ENCODE results near the gene OR4K17. TPM values are rescaled to one million over a fixed set of nuclear protein-coding genes. Genes with fewer than 3 reads are reported as not detected.
"Not testable (repeated sequence)": the region's sequence is repeated elsewhere in the genome, so short reads cannot be mapped to it uniquely, and the experiment has no call there.

Gene OR4K17
- total and polyA plus RNA-seq, 2 experiments from 2014 or later: not detected

GRCh38 chr14:20144820-20145219 is 34.3 kb downstream of the OR4K17 start:
- H3K9ac ChIP-seq: no peak overlapping the region
- no peaks in the 10 kb centered on the region for H4K20me1 ChIP-seq (ENCODE audit: insufficient read depth)
- TF ChIP-seq EZH2 (IDR thresholded peaks at IDR 0.05; ENCODE audit: insufficient read depth, poor library complexity, severe bottlenecking) (no peak), EZH2phosphoT487 (IDR thresholded peaks at IDR 0.05; ENCODE audit: insufficient read depth, low read depth) (no peak)
- no peaks in the 10 kb centered on the region for H3K9me3 ChIP-seq (ENCODE audit: low read depth)
- H3K4me2 ChIP-seq (ENCODE audit: unreplicated experiment): no peak overlapping the region
- H3K4me3 ChIP-seq: no peak overlapping the region
- H3K4me1 ChIP-seq (ENCODE audit: insufficient read depth): no peaks in the 10 kb centered on the region
- no peak overlapping the region for H3K27ac ChIP-seq
- no peaks in the 10 kb centered on the region for H3K36me3 ChIP-seq (ENCODE audit: low read depth)
- H3K9me2 ChIP-seq (ENCODE audit: insufficient read depth): no peaks in the 10 kb centered on the region
- in situ Hi-C loops (cut with MboI): no loop called here
- DNase-seq: no peak
- no peaks in the 10 kb centered on the region for H3F3A ChIP-seq (ENCODE audit: insufficient read depth)
- no peak overlapping the region; the same call in 1 of the 2 replicates for H2AFZ ChIP-seq
- WGBS, 2 experiments (ENCODE audit: low coverage in 1 of 2, low lambda C conversion rate in 2 of 2, missing lambda C conversion rate in 2 of 2): 3 to 4% methylated on average over 1 of the region's 1 CpG
- no peaks in the 10 kb centered on the region for H3K27me3 ChIP-seq (replicated peaks; ENCODE audit: insufficient read depth)
- H3K79me2 ChIP-seq (ENCODE audit: insufficient read depth): no peaks in the 10 kb centered on the region

GRCh38 chr14:20164462-20164861 is 53.9 kb downstream of the OR4K17 start:
- Histone ChIP-seq H3K79me2 (ENCODE audit: insufficient read depth) (no peaks in the 10 kb centered on the region), H3K9ac (no peak overlapping the region), H3K4me2 (ENCODE audit: unreplicated experiment) (no peak overlapping the region), H3K4me1 (ENCODE audit: insufficient read depth) (no peaks in the 10 kb centered on the region), H3K9me2 (ENCODE audit: insufficient read depth) (no peaks in the 10 kb centered on the region), H3K27me3 (replicated peaks; ENCODE audit: insufficient read depth) (no peaks in the 10 kb centered on the region), H3K27ac (no peak overlapping the region), H4K20me1 (ENCODE audit: insufficient read depth) (no peaks in the 10 kb centered on the region), H3K9me3 (ENCODE audit: low read depth) (no peaks in the 10 kb centered on the region), H2AFZ (no peak overlapping the region), H3K4me3 (no peak overlapping the region), H3F3A (ENCODE audit: insufficient read depth) (no peaks in the 10 kb centered on the region), H3K36me3 (ENCODE audit: low read depth) (no peaks in the 10 kb centered on the region)
- in situ Hi-C loops (cut with MboI): no loop called here
- TF ChIP-seq EZH2phosphoT487 (IDR thresholded peaks at IDR 0.05; ENCODE audit: insufficient read depth, low read depth) (no peak), EZH2 (IDR thresholded peaks at IDR 0.05; ENCODE audit: insufficient read depth, poor library complexity, severe bottlenecking) (no peak)
- DNase-seq: no peak

- Histone ChIP-seq H3K9ac (no peak overlapping the region), H3K9me2 (ENCODE audit: insufficient read depth) (no peaks in the 10 kb centered on the region), H3K4me3 (no peak overlapping the region), H3F3A (ENCODE audit: insufficient read depth) (no peaks in the 10 kb centered on the region), H3K36me3 (ENCODE audit: low read depth) (no peaks in the 10 kb centered on the region), H3K4me1 (ENCODE audit: insufficient read depth) (no peaks in the 10 kb centered on the region), H3K27ac (no peak overlapping the region), H3K79me2 (ENCODE audit: insufficient read depth) (no peaks in the 10 kb centered on the region), H4K20me1 (ENCODE audit: insufficient read depth) (no peaks in the 10 kb centered on the region), H2AFZ (no peak overlapping the region), H3K4me2 (ENCODE audit: unreplicated experiment) (no peak overlapping the region), H3K27me3 (replicated peaks; ENCODE audit: insufficient read depth) (no peaks in the 10 kb centered on the region), H3K9me3 (ENCODE audit: low read depth) (no peaks in the 10 kb centered on the region)
- TF ChIP-seq EZH2phosphoT487 (IDR thresholded peaks at IDR 0.05; ENCODE audit: insufficient read depth, low read depth) (no peak), EZH2 (IDR thresholded peaks at IDR 0.05; ENCODE audit: insufficient read depth, poor library complexity, severe bottlenecking) (no peak)
- in situ Hi-C loops (cut with MboI): no loop called here
- DNase-seq: no peak
These were observed 56.6 kb downstream of the OR4K17 start for GRCh38 chr14:20167091-20167490.

GRCh38 chr14:20169852-20170251 is 59.3 kb downstream of the OR4K17 start:
- H3K4me1 ChIP-seq (ENCODE audit: insufficient read depth); H3K4me2 ChIP-seq (ENCODE audit: unreplicated experiment); H2AFZ ChIP-seq; H3F3A ChIP-seq (ENCODE audit: insufficient read depth); H3K27me3 ChIP-seq (replicated peaks; ENCODE audit: insufficient read depth); in situ Hi-C loops (cut with MboI); H3K4me3 ChIP-seq; H3K79me2 ChIP-seq (ENCODE audit: insufficient read depth); H3K27ac ChIP-seq; H4K20me1 ChIP-seq (ENCODE audit: insufficient read depth); H3K9ac ChIP-seq; H3K36me3 ChIP-seq (ENCODE audit: low read depth); H3K9me3 ChIP-seq (ENCODE audit: low read depth); H3K9me2 ChIP-seq (ENCODE audit: insufficient read depth): not testable (repeated sequence)
- DNase-seq: peak; percentile 66

Small RNAs within 50 kb of the gene (small RNA-seq; reads per million reads assigned to genes)
- not detected for gene RNA5SP380 (ENCODE audit: low read depth, low replicate concordance)

Other genes starting within 250 kb of the OR4K17 start
- gene OR4K2, start 235.6 kb upstream of the OR4K17 start, total RNA-seq (2014; rRNA removed; shearing (Covaris generic)): not detected in 2 replicates
- not detected in 2 replicates for gene OR4K2, start 235.6 kb upstream of the OR4K17 start, polyA plus RNA-seq (2016; fragmentation: Nextera tagmentation; extraction: Ambion mirVana)
- gene OR4K5, start 190.1 kb upstream of the OR4K17 start, total RNA-seq (2014; rRNA removed; shearing (Covaris generic)): not detected in 2 replicates
- not detected in 2 replicates for gene OR4K5, start 190.1 kb upstream of the OR4K17 start, polyA plus RNA-seq (2016; fragmentation: Nextera tagmentation; extraction: Ambion mirVana)
- gene OR4K1, start 179.8 kb upstream of the OR4K17 start, total RNA-seq (2014; rRNA removed; shearing (Covaris generic)): not detected in 2 replicates
- not detected in 2 replicates for gene OR4K1, start 179.8 kb upstream of the OR4K17 start, polyA plus RNA-seq (2016; fragmentation: Nextera tagmentation; extraction: Ambion mirVana)
- not detected in 2 replicates for gene OR4K15, start 135.1 kb upstream of the OR4K17 start, total RNA-seq (2014; rRNA removed; shearing (Covaris generic))
- gene OR4K15, start 135.1 kb upstream of the OR4K17 start, polyA plus RNA-seq (2016; fragmentation: Nextera tagmentation; extraction: Ambion mirVana): not detected in 2 replicates
- not detected in 2 replicates for gene OR4Q2, start 108.6 kb upstream of the OR4K17 start, total RNA-seq (2014; rRNA removed; shearing (Covaris generic))
- not detected in 2 replicates for gene OR4Q2, start 108.6 kb upstream of the OR4K17 start, polyA plus RNA-seq (2016; fragmentation: Nextera tagmentation; extraction: Ambion mirVana)
- gene OR4K14, start 91.4 kb upstream of the OR4K17 start, total RNA-seq (2014; rRNA removed; shearing (Covaris generic)): not detected in 2 replicates
- gene OR4K14, start 91.4 kb upstream of the OR4K17 start, polyA plus RNA-seq (2016; fragmentation: Nextera tagmentation; extraction: Ambion mirVana): not detected in 2 replicates
- gene OR4K13, start 74.7 kb upstream of the OR4K17 start, total RNA-seq (2014; rRNA removed; shearing (Covaris generic)): not detected in 2 replicates
- not detected in 2 replicates for gene OR4K13, start 74.7 kb upstream of the OR4K17 start, polyA plus RNA-seq (2016; fragmentation: Nextera tagmentation; extraction: Ambion mirVana)
- gene OR4L1, start 50.7 kb upstream of the OR4K17 start, total RNA-seq (2014; rRNA removed; shearing (Covaris generic)): not detected in 2 replicates
- gene OR4L1, start 50.7 kb upstream of the OR4K17 start, polyA plus RNA-seq (2016; fragmentation: Nextera tagmentation; extraction: Ambion mirVana): not detected in 2 replicates
- not detected in 2 replicates for gene OR4N5, start 28.1 kb downstream of the OR4K17 start, total RNA-seq (2014; rRNA removed; shearing (Covaris generic))
- not detected in 2 replicates for gene OR4N5, start 28.1 kb downstream of the OR4K17 start, polyA plus RNA-seq (2016; fragmentation: Nextera tagmentation; extraction: Ambion mirVana)
- gene OR11G2, start 80.2 kb downstream of the OR4K17 start, total RNA-seq (2014; rRNA removed; shearing (Covaris generic)): not detected in 2 replicates
- gene OR11G2, start 80.2 kb downstream of the OR4K17 start, polyA plus RNA-seq (2016; fragmentation: Nextera tagmentation; extraction: Ambion mirVana): not detected in 2 replicates
- not detected in 2 replicates for gene OR11H6, start 113.0 kb downstream of the OR4K17 start, total RNA-seq (2014; rRNA removed; shearing (Covaris generic))
- gene OR11H6, start 113.0 kb downstream of the OR4K17 start, polyA plus RNA-seq (2016; fragmentation: Nextera tagmentation; extraction: Ambion mirVana): not detected in 2 replicates
- not detected in 2 replicates for gene OR11H7, start 118.2 kb downstream of the OR4K17 start, total RNA-seq (2014; rRNA removed; shearing (Covaris generic))
- not detected in 2 replicates for gene OR11H7, start 118.2 kb downstream of the OR4K17 start, polyA plus RNA-seq (2016; fragmentation: Nextera tagmentation; extraction: Ambion mirVana)
- gene OR11H4, start 128.5 kb downstream of the OR4K17 start, total RNA-seq (2014; rRNA removed; shearing (Covaris generic)): not detected in 2 replicates
- not detected in 2 replicates for gene OR11H4, start 128.5 kb downstream of the OR4K17 start, polyA plus RNA-seq (2016; fragmentation: Nextera tagmentation; extraction: Ambion mirVana)
- gene TTC5, start 195.2 kb downstream of the OR4K17 start, total RNA-seq (2014; rRNA removed; shearing (Covaris generic)): 11.7 and 18.5 TPM in 2 replicates
- gene TTC5, start 195.2 kb downstream of the OR4K17 start, polyA plus RNA-seq (2016; fragmentation: Nextera tagmentation; extraction: Ambion mirVana): 14.7 and 16.2 TPM in 2 replicates
- gene CCNB1IP1, start 222.5 kb downstream of the OR4K17 start, total RNA-seq (2014; rRNA removed; shearing (Covaris generic)): 52.0 and 55.8 TPM in 2 replicates
- 12.4 and 13.5 TPM in 2 replicates for gene CCNB1IP1, start 222.5 kb downstream of the OR4K17 start, polyA plus RNA-seq (2016; fragmentation: Nextera tagmentation; extraction: Ambion mirVana)
- gene PARP2, start 232.9 kb downstream of the OR4K17 start, total RNA-seq (2014; rRNA removed; shearing (Covaris generic)): 5.8 and 10.1 TPM in 2 replicates
- 25.1 and 26.0 TPM in 2 replicates for gene PARP2, start 232.9 kb downstream of the OR4K17 start, polyA plus RNA-seq (2016; fragmentation: Nextera tagmentation; extraction: Ambion mirVana)

All from GM23248 (cell line).